IPS-18a (cell line): ENCODE measurements around the gene KDM4C.
"Not testable (repeated sequence)": the region's sequence is repeated elsewhere in the genome, so short reads cannot be mapped to it uniquely, and the experiment has no call there.

Experiments used
- H3K27ac ChIP-seq: one replicate; pipeline ENCODE4 v1.5.1; 2013; ENCODE audit warnings: low read length
- H3K27me3 ChIP-seq: one replicate; pipeline ENCODE4 v1.6.1; 2013; ENCODE audit warnings: mild to moderate bottlenecking, low read length; ENCODE audit not compliant: control insufficient read depth, insufficient read depth
- H3K36me3 ChIP-seq: one replicate; pipeline ENCODE4 v1.6.1; 2013; ENCODE audit warnings: low read depth, low read length; ENCODE audit not compliant: control insufficient read depth
- H3K4me1 ChIP-seq: one replicate; pipeline ENCODE4 v1.6.1; 2013; ENCODE audit warnings: low read depth, low read length; ENCODE audit not compliant: control insufficient read depth
- H3K4me3 ChIP-seq: one replicate; pipeline ENCODE4 v1.5.1; 2013; ENCODE audit warnings: low read length
- H3K9ac ChIP-seq: one replicate; pipeline ENCODE4 v1.6.1; 2013; ENCODE audit warnings: mild to moderate bottlenecking, low read length, moderate library complexity
- H3K9me3 ChIP-seq: one replicate; pipeline ENCODE4 v1.6.1; 2013; ENCODE audit warnings: low read depth, low read length; ENCODE audit not compliant: control insufficient read depth

KDM4C gene

DNA sequence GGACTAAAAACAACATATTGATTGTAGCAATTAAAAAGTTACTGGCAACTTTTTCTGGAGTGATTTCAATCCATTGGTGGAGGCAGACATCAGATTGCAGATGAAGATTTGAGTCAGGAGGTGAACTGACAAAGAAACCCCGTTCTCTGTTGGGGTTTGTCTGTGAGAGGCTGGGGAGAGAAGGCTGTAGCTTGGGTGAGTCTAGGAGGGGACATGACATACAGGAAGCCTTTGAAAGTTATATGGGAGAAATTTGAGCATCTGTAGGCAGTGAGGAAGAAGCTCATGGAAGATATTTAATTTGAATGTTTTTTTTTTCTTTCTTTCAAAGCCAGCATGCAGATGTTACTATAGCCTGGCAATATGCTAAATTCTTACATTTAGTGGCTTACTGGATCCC is 26.0 kb downstream of the KDM4C start:
- Histone ChIP-seq H3K9me3 (no peaks in the 10 kb centered on the region), H3K4me1 (peaks cover 29% of the 10 kb centered on the region), H3K36me3 (no peaks in the 10 kb centered on the region), H3K9ac (no peak overlapping the region), H3K4me3 (no peak overlapping the region), H3K27ac (no peak overlapping the region), H3K27me3 (no peaks in the 10 kb centered on the region)

DNA sequence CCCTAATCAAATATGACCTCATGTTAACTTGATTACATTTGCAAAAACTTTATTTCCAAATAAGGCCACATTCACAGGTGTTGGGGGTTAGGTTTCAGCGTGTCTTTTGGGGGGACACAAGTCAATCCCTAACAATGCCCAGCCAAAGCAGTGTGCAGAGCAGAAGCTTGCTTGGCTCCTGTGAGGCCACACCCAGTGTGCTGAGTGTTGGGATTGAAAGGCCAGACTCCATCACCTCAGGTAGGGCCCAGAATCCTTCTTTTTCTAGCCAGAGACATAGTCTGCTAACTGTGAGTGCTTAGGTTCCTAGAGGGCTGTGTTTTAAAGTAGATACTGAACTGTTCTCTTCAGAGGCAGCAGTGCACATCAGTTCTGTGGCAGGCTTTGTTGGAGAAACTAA is 27.9 kb downstream of the KDM4C start:
- Histone ChIP-seq H3K9ac (no peak overlapping the region), H3K27ac (no peak overlapping the region), H3K4me1 (peaks cover 22% of the 10 kb centered on the region), H3K27me3 (no peaks in the 10 kb centered on the region), H3K9me3 (no peaks in the 10 kb centered on the region), H3K36me3 (no peaks in the 10 kb centered on the region), H3K4me3 (no peak overlapping the region)

DNA sequence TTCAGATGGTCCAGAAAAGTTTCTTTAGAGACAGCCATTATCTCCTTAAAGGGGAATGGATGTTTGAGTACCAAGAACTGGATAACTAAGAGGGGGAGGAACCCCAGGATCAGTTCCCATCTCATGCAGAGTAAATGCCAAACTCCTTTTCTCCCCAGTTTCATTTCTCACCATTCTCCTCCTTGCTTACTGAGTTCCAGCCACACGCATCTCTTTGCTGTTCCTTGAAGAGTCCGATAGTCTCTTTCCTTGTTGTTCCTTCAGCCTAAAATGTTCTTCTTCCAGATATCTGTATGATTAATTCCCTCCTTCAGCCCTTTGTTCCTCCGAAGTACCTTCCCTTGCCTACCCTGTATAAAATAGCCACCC is 30.0 kb downstream of the KDM4C start:
- no peak overlapping the region for H3K27ac ChIP-seq
- no peak overlapping the region for H3K9ac ChIP-seq
- no peaks in the 10 kb centered on the region for H3K36me3 ChIP-seq
- no peaks in the 10 kb centered on the region for H3K9me3 ChIP-seq
- H3K4me3 ChIP-seq, result no peak overlapping the region
- H3K27me3 ChIP-seq, result no peaks in the 10 kb centered on the region
- H3K4me1 ChIP-seq, result peaks cover 19% of the 10 kb centered on the region

DNA sequence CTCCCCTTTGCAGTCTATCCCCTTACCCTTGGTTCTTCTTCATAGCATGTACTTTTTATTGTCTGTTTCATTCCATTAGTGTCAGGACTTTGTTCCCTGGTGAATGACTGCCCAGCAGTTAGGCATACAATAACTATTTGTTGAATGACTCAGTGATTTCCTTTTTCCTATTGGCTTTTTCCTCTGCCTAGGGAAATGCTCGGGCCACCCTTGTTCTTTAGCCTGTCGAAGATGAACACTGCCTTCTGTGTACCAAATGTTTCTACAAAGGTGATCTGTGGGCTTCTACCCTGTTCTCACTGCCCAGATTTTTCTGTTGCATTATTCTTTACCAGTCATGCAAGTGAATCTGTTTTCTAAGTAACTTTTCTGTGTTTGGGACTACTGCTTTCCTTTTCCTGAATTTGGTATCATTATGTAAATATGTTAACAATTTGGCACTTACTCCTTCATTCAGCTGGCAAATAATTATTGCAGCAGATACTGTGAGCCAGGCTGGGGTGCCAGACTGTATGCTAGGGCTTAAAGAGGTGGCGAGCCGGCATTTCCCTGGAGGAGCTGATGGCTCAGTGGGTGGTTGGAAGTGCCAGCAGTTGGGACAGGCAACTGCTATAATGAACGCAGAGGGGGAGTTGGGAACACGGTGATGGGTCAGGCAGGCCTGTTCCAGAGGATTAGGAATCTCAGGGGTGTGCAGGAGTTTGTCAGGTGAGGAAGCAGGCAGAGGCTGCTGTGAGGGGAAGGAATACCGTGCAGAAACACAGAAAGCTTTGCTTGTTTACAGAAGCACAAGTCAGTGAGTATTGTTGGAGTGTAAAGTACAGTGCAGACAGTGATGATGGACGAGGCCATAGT is 30.6 kb downstream of the KDM4C start:
- Histone ChIP-seq H3K9ac (no peak overlapping the region), H3K27ac (no peak overlapping the region), H3K4me1 (peaks cover 19% of the 10 kb centered on the region), H3K9me3 (no peaks in the 10 kb centered on the region), H3K36me3 (no peaks in the 10 kb centered on the region), H3K27me3 (no peaks in the 10 kb centered on the region), H3K4me3 (no peak overlapping the region)

DNA sequence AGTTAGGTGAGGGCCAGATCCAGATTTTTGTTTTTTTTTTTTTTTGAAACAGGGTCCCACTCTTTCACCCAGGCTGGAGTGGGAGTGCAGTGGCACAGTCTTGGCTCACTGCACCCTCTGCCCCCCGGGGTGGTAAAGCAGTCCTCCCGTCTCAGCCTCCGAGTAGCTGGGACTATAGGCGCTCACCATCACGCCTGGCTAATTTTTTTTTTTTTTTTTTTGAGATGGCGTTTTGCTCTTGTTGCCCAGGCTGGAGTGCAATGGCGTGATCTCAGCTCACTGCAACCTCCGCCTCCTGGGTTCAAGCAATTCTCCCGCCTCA is 31.2 kb downstream of the KDM4C start:
- H3K4me1 ChIP-seq, result peaks cover 14% of the 10 kb centered on the region
- H3K27ac ChIP-seq, H3K4me3 ChIP-seq, H3K9ac ChIP-seq, H3K27me3 ChIP-seq, H3K9me3 ChIP-seq, H3K36me3 ChIP-seq: not testable (repeated sequence)

DNA sequence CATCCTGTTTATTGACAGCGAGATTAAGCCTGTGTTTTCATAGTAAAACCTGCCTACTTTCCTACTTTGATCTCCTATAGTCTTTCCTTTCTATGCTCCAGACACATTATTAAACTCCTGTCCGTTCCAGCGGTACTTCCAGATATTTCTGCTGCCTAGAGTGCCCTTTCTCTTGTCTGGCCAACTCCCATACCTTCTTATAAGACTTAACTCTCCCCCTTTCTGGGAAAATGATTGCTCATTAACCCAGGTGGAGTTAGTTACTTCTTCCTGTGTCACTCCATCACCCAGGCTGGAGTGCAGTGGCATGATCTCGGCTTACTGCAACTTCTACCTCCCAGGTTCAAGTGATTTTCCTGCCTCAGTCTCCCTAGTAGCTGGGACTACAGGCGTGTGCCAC is 33.1 kb downstream of the KDM4C start:
- no peak overlapping the region for H3K9ac ChIP-seq
- no peaks in the 10 kb centered on the region for H3K36me3 ChIP-seq
- H3K27ac ChIP-seq, result no peak overlapping the region
- no peak overlapping the region for H3K4me3 ChIP-seq
- H3K4me1 ChIP-seq, result peaks cover 14% of the 10 kb centered on the region
- no peaks in the 10 kb centered on the region for H3K9me3 ChIP-seq
- no peaks in the 10 kb centered on the region for H3K27me3 ChIP-seq

DNA sequence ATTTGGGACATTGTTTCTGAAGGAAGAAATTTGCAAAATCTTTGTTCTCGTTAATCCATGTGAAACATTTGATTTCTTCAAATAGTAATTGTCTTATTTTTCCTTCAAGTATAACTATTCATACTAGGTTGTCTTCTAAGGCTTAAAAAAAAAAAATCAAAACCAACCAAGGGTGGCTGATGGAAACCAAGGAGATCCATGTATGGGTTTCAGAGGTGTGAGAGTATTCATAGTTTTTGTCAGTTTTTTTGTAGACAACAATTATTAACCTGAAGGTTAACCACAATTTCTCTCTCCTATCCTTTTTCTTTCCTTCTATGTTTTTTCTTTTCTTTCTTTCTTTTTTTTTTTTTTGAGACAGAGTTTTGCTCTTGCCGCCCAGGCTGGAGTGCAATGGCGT is 35.4 kb downstream of the KDM4C start:
- peaks cover 6% of the 10 kb centered on the region for H3K4me1 ChIP-seq
- H3K27me3 ChIP-seq, result no peaks in the 10 kb centered on the region
- H3K9me3 ChIP-seq, result no peaks in the 10 kb centered on the region
- no peak overlapping the region for H3K9ac ChIP-seq
- no peaks in the 10 kb centered on the region for H3K36me3 ChIP-seq
- H3K4me3 ChIP-seq, result no peak overlapping the region
- H3K27ac ChIP-seq, result no peak overlapping the region

DNA sequence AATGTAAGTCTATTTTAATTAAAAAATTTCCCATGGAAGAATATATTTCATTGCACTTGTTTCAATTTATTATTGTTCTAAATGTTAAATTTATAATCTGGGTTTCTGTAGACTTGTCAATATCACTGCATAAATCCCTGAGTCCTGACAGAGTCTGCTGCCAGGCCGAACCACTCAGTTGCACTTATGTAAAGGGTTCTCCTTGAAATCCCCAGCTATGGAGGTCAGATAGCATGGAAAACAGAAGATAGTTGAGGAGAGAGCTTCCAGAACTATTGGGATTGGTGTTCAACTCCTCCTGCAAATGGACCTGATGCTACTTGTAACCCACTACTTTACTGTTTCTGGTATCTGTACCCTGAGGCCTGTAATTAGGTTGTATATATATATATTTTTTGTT is 37.2 kb downstream of the KDM4C start:
- no peaks in the 10 kb centered on the region for H3K36me3 ChIP-seq

DNA sequence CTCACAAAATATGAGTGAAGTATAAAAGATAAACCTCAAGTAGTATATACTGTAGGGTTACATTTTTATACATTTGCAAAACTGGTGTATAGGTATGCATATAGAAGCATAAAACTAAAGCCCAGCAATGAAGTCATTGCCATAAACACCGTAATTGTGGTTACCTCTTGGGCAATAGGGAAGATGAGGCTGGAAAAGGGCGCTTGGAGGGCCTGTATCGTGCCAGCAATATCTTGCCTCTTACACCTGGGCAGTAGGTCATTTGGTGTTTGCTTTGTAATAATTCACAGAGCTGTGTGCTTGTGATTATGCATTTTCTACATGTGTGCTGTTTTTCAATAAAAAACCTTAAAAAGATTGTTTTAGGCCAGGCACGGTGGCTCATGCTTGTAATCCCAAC is 45.2 kb downstream of the KDM4C start:
- H3K27me3 ChIP-seq, result no peaks in the 10 kb centered on the region
- no peak overlapping the region for H3K27ac ChIP-seq
- H3K4me3 ChIP-seq, result no peak overlapping the region
- H3K36me3 ChIP-seq, result no peaks in the 10 kb centered on the region
- no peaks in the 10 kb centered on the region for H3K9me3 ChIP-seq
- no peak overlapping the region for H3K9ac ChIP-seq
- no peaks in the 10 kb centered on the region for H3K4me1 ChIP-seq

More for the DNA sequence above, 37.2 kb downstream of the KDM4C start:
- Histone ChIP-seq H3K9me3 (no peaks in the 10 kb centered on the region), H3K27me3 (no peaks in the 10 kb centered on the region), H3K4me1 (no peaks in the 10 kb centered on the region), H3K4me3 (no peak overlapping the region), H3K27ac (no peak overlapping the region), H3K9ac (no peak overlapping the region)

DNA sequence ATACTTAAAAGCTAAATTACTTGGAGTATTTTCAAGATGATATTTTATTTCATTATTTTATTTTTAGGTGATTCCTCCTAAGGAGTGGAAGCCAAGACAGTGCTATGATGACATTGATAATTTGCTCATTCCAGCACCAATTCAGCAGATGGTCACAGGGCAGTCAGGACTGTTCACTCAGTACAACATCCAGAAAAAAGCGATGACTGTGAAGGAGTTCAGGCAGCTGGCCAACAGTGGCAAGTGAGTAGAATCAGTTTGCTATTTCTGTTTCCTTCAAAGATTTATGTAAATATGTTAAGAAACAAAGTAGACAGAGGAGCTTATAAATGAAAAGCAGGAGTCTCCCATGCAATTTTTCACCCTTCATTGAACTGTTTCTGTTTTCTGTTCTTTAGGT is 47.8 kb downstream of the KDM4C start:
- H3K4me3 ChIP-seq, result no peak overlapping the region
- no peaks in the 10 kb centered on the region for H3K36me3 ChIP-seq
- no peak overlapping the region for H3K9ac ChIP-seq
- no peaks in the 10 kb centered on the region for H3K4me1 ChIP-seq
- H3K27ac ChIP-seq, result no peak overlapping the region
- no peaks in the 10 kb centered on the region for H3K9me3 ChIP-seq
- H3K27me3 ChIP-seq, result no peaks in the 10 kb centered on the region

DNA sequence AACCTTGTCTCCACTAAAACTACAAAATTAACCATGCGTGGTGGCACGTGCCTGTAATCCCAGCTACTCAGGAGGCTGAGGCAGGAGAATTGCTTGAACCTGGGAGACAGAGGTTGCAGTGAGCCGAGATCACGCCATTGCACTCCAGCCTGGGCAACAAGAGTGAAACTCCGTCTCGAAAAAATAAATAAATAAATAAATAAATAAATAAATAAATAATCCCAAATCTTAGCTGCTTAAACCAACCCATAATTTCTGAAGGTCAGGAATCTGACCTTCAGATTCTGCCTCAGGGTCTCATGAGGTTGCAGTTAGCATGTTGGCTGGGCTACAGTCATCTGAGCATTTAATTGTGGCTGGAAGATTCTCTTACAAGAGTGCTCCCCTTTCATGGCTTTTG is 48.5 kb downstream of the KDM4C start:
- H3K4me3 ChIP-seq, H3K27ac ChIP-seq, H3K9ac ChIP-seq, H3K9me3 ChIP-seq, H3K4me1 ChIP-seq, H3K36me3 ChIP-seq, H3K27me3 ChIP-seq: not testable (repeated sequence)

DNA sequence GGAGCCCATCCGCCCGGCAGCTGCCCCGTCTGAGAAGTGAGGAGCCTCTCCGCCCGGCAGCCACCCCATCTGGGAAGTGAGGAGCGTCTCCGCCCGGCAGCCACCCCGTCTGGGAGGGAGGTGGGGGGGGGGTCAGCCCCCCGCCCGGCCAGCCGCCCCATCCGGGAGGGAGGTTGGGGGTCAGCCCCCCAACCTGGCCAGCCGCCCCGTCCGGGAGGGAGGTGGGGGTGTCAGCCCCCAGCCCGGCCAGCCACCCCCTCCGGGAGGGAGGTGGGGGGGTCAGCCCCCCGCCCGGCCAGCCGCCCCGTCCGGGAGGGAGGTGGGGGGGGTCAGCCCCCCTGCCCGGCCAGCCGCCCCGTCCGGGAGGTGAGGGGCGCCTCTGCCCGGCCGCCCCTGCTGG is 49.9 kb downstream of the KDM4C start:
- not testable (repeated sequence) for H3K9me3 ChIP-seq, H3K4me1 ChIP-seq, H3K27me3 ChIP-seq, H3K27ac ChIP-seq, H3K36me3 ChIP-seq, H3K9ac ChIP-seq, H3K4me3 ChIP-seq
